HepG2 (cell line): ENCODE results near the gene TRPV6. TPM values are rescaled to one million over a fixed set of nuclear protein-coding genes. Genes with fewer than 3 reads are reported as not detected.

Experiments used
- ATAC-seq: fragments of 200-7000 bp; cut with Tn5 transposase; 3 replicates; pipeline ENCODE4 v1.9.1; 2020; ENCODE audit warnings: mild to moderate bottlenecking, moderate library complexity
- BruUV-seq: library from RNA; stranded (reverse); fragments of 400-500 nt; replicated peaks from 2 replicates; lab custom pipeline; 2021; lab: Mats Ljungman, UMichigan
- CTCF ChIA-PET: fragments of 300-600 bp; formaldehyde crosslinking; extraction: SDS; loops from one replicate; lab custom pipeline; 2021; ENCODE audit warnings: low total read pairs, inconsistent platforms, low intra/inter-chr PET ratio; lab: Yijun Ruan, JAX
- POLR2A ChIA-PET: fragments of 350-600 bp; sonication (Branson Sonifier 250); formaldehyde crosslinking; loops from one replicate; lab custom pipeline; 2020; ENCODE audit warnings: antibody characterized with exemption, inconsistent platforms; lab: Yijun Ruan, JAX
- DNase-seq: peaks from one replicate; pipeline ENCODE4 v3.0.0-alpha.2; 2015; ENCODE audit warnings: low spot score
- FAIRE-seq: peaks from 3 replicates; lab custom pipeline; 2011; peaks lifted over from hg19 to GRCh38; lab: Jason Lieb, UNC
- H2AFZ ChIP-seq: one replicate; pipeline ENCODE4 v1.6.1; 2011; ENCODE audit warnings: low read length, inconsistent platforms
- H3K27ac ChIP-seq: fragments of 300-600 bp; 3 replicates; pipeline ENCODE4 v1.8.0; 2011; ENCODE audit warnings: mixed run types, mild to moderate bottlenecking, mixed read lengths, low read length, inconsistent platforms; ENCODE audit not compliant: insufficient read depth; ENCODE audit errors: extremely low read length
- H3K27me3 ChIP-seq, 2 experiments: fragments of 200-600 bp in 1 of 2; 2 replicates in 1 of 2; 3 replicates in 1 of 2; pipeline versions ENCODE4 v1.6.0 to v1.8.0; 2011; ENCODE audit warnings: low read length in 2 of 2, mild to moderate bottlenecking in 2 of 2, moderate library complexity in 2 of 2, inconsistent platforms in 1 of 2; ENCODE audit not compliant: insufficient read depth in 2 of 2, control insufficient read depth in 1 of 2
- H3K36me3 ChIP-seq, 2 experiments: fragments of 200-600 bp in 1 of 2; replicated peaks in 1 of 2; 2 replicates in 1 of 2; 3 replicates in 1 of 2; pipeline versions ENCODE4 v1.5.1 to v1.8.0; 2011; ENCODE audit warnings: low read length in 2 of 2, inconsistent platforms in 1 of 2; ENCODE audit not compliant: insufficient read depth in 2 of 2, control insufficient read depth in 1 of 2
- H3K4me1 ChIP-seq: 2 replicates; pipeline ENCODE4 v1.5.1; 2012; ENCODE audit warnings: low read length, inconsistent platforms; ENCODE audit not compliant: insufficient read depth
- H3K4me2 ChIP-seq: 2 replicates; pipeline ENCODE4 v1.6.0; 2011; ENCODE audit warnings: low read depth, low read length, inconsistent platforms
- H3K4me3 ChIP-seq, 3 experiments: fragments of 200-600 bp in 1 of 3; sonication (generic), shearing (Covaris generic) in 1 of 3; replicated peaks in 1 of 3; 2 replicates each; pipeline ENCODE4 v1.5.1; 2011 to 2016; ENCODE audit warnings: low read length in 3 of 3, inconsistent platforms in 2 of 3, low read depth in 2 of 3, mild to moderate bottlenecking in 2 of 3, control low read depth in 1 of 3, mixed read lengths in 1 of 3; ENCODE audit not compliant: insufficient read depth in 1 of 3
- H3K79me2 ChIP-seq: one replicate; pipeline ENCODE4 v1.6.1; 2011; ENCODE audit warnings: low read length, inconsistent platforms; ENCODE audit not compliant: insufficient read depth
- H3K9ac ChIP-seq: 2 replicates; pipeline ENCODE4 v1.6.0; 2011; ENCODE audit warnings: mild to moderate bottlenecking, low read depth, low read length, inconsistent platforms; ENCODE audit not compliant: insufficient read depth
- H3K9me3 ChIP-seq: 2 replicates; pipeline ENCODE4 v1.5.1; 2012; ENCODE audit warnings: mild to moderate bottlenecking, low read length
- H4K20me1 ChIP-seq: 2 replicates; pipeline ENCODE4 v1.6.0; 2011; ENCODE audit warnings: inconsistent platforms, mild to moderate bottlenecking, low read length, moderate library complexity; ENCODE audit not compliant: insufficient read depth
- IRF2 ChIP-seq: IDR thresholded peaks from 2 replicates; pipeline ENCODE4 v1.6.1; 2018; ENCODE audit warnings: missing genetic modification reagents, missing compliant biosample characterization
- NFIC ChIP-seq: IDR thresholded peaks from 2 replicates; pipeline ENCODE4 v1.6.1; 2012; ENCODE audit warnings: mild to moderate bottlenecking, low read length, inconsistent platforms
- THRA ChIP-seq: sonication (generic); formaldehyde crosslinking; IDR thresholded peaks from 2 replicates; pipeline ENCODE4 v1.4.0; 2020; ENCODE audit warnings: missing genetic modification reagents, borderline replicate concordance
- ZBTB14 ChIP-seq: sonication (generic); formaldehyde crosslinking; IDR thresholded peaks from 2 replicates; pipeline ENCODE4 v1.4.0; 2020; ENCODE audit warnings: missing genetic modification reagents
- ZNF607 ChIP-seq: sonication (generic); formaldehyde crosslinking; IDR thresholded peaks from 2 replicates; pipeline ENCODE4 v1.5.1; 2020; ENCODE audit warnings: missing genetic modification reagents, mild to moderate bottlenecking, borderline replicate concordance
- ZNF883 ChIP-seq: sonication (generic); formaldehyde crosslinking; IDR thresholded peaks from 2 replicates; pipeline ENCODE4 v1.5.1; 2020; ENCODE audit warnings: mild to moderate bottlenecking, missing genetic modification reagents; ENCODE audit errors: not compliant biosample characterization
- WGBS: methylation state at CpG from one replicate; pipeline ENCODE4 v1.1.6; 2017; ENCODE audit warnings: low lambda C conversion rate; 5-methylcytosine and 5-hydroxymethylcytosine counted together
- in situ Hi-C: cut with HindIII; loops from 2 replicates; pipeline ENCODE4 v1.10.0; 2017; ENCODE audit warnings: low pct_unique_long_range_greater_than_20kb; ENCODE audit not compliant: extremely low pct_ligation_motif_present
- intact Hi-C: fragments of 100-400 bp; cut with micrococcal nuclease; formaldehyde crosslinking; loops from one replicate; pipeline ENCODE4 v1.10.0; 2022; ENCODE audit not compliant: unreplicated experiment
- polyA plus RNA-seq, 8 experiments: library from polyadenylated mRNA; depleted of rRNA in 3 of 8; stranded (reverse) in 7 of 8; unstranded in 1 of 8; fragments of >200 nt; fragmentation: Illumina TruSeq in 4 of 8; extraction: Trizol in 4 of 8; gene quantifications; 2 replicates each; pipeline versions ENCODE4 v1.2.1 to v1.2.3, GENCODE V29; 2011 to 2016; ENCODE audit warnings: low read depth in 4 of 8, missing spikeins in 1 of 8, mixed read lengths in 1 of 8; ENCODE audit not compliant: insufficient read depth in 1 of 8
- total RNA-seq, 5 experiments: library from RNA; depleted of rRNA; stranded (reverse); fragments of >200 nt; fragmentation: Illumina TruSeq; extraction: Trizol; gene quantifications; 2 replicates each; pipeline ENCODE4 v1.2.3, GENCODE V29; 2016; ENCODE audit warnings: low read depth in 1 of 5

Gene TRPV6
- total and polyA plus RNA-seq, 2 of the 13 experiments (the other 11 are each of a cell fraction or from before 2014, with no cell fraction given) = not detected

GRCh38 chr7:142875456-142875855 lies 10.1 kb downstream of the TRPV6 start (continued):
- TF ChIP-seq THRA (CRISPR knock-in tag) (no peak), IRF2 (CRISPR knock-in tag) (no peak), ZBTB14 (no peak)

- H3K36me3 ChIP-seq = no peaks in the 10 kb centered on the region
- intact Hi-C loops (no loop called here), in situ Hi-C loops (loop anchor here (10.0 kb wide), 1 partner anchor 340 kb away; no protein-coding TSS in a partner anchor)
- 0% methylated on average over 1 of the region's 6 CpGs for WGBS
- CTCF ChIA-PET = no interaction called here
- no peaks in the 10 kb centered on the region for H3K9me3 ChIP-seq
- POLR2A ChIA-PET = no interaction called here
- DNase-seq (no peak), FAIRE-seq (no peak), ATAC-seq (no peak)
- H3K79me2 ChIP-seq = no peaks in the 10 kb centered on the region
- no peak overlapping the region for H3K9ac ChIP-seq
- no peaks in the 10 kb centered on the region for H4K20me1 ChIP-seq
- peaks cover 1 to 7% of the 10 kb centered on the region in 2 experiments; a peak in 2 of 5 replicates for H3K27me3 ChIP-seq
- TF ChIP-seq NFIC (no peak), ZNF883 (CRISPR knock-in tag) (no peak), ZNF607 (CRISPR knock-in tag) (no peak)
- H3K4me2 ChIP-seq = no peak overlapping the region
- no peak overlapping the region for H2AFZ ChIP-seq
- BruUV-seq = no TSS peak
- no peaks in the 10 kb centered on the region for H3K4me1 ChIP-seq
- H3K4me3 ChIP-seq = no peak overlapping the region
- H3K27ac ChIP-seq = no peak overlapping the region
These were observed 10.7 kb downstream of the TRPV6 start for GRCh38 chr7:142874837-142875236.
